Liver (tissue), 9 donors: ENCODE measurements around the gene PPP2R2C. TPM values are rescaled to one million over a fixed set of nuclear protein-coding genes. Genes with fewer than 3 reads are reported as not detected.

ENCODE experiments used
- DNase-seq: peaks from one replicate; pipeline ENCODE4 v3.0.0-alpha.2; 2017; ENCODE audit warnings: low spot score
- H3K27ac ChIP-seq, 2 donors: one replicate each; pipeline ENCODE4 v1.7.0; 2013; ENCODE audit warnings: inconsistent platforms in 2 of 2, low read length in 2 of 2, control low read depth in 1 of 2, low read depth in 1 of 2, mild to moderate bottlenecking in 1 of 2
- H3K27me3 ChIP-seq, 4 donors: one replicate each; pipeline versions ENCODE4 v1.6.1 to v1.7.0; 2013; ENCODE audit warnings: low read length in 3 of 4, inconsistent platforms in 1 of 4, mild to moderate bottlenecking in 1 of 4, moderate library complexity in 1 of 4; ENCODE audit not compliant: control insufficient read depth in 4 of 4, insufficient read depth in 4 of 4
- H3K36me3 ChIP-seq, 4 donors: one replicate each; pipeline versions ENCODE4 v1.6.1 to v1.7.0; 2013; ENCODE audit warnings: low read length in 3 of 4, mild to moderate bottlenecking in 3 of 4, low read depth in 1 of 4, moderate library complexity in 1 of 4; ENCODE audit not compliant: control insufficient read depth in 4 of 4, insufficient read depth in 3 of 4
- H3K4me1 ChIP-seq, 4 donors: one replicate each; pipeline versions ENCODE4 v1.6.1 to v1.7.0; 2013; ENCODE audit warnings: low read length in 3 of 4, mild to moderate bottlenecking in 3 of 4, moderate library complexity in 1 of 4; ENCODE audit not compliant: control insufficient read depth in 4 of 4, insufficient read depth in 4 of 4
- H3K4me3 ChIP-seq, 3 donors: one replicate each; pipeline versions ENCODE4 v1.6.1 to v1.7.0; 2013; ENCODE audit warnings: low read length in 3 of 3, control low read depth in 1 of 3, low read depth in 1 of 3, mild to moderate bottlenecking in 1 of 3
- H3K9ac ChIP-seq, 2 donors: one replicate each; pipeline ENCODE4 v1.7.0; 2013; ENCODE audit warnings: low read length in 2 of 2, mild to moderate bottlenecking in 2 of 2, moderate library complexity in 2 of 2, control low read depth in 1 of 2, low read depth in 1 of 2
- H3K9me3 ChIP-seq, 4 donors: one replicate each; pipeline versions ENCODE4 v1.6.1 to v1.7.0; 2013; ENCODE audit warnings: low read length in 3 of 4; ENCODE audit not compliant: control insufficient read depth in 4 of 4
- ATF3 ChIP-seq: IDR thresholded peaks from 2 replicates; pipeline ENCODE4 v1.6.1; 2016; ENCODE audit warnings: antibody characterized with exemption
- CTCF ChIP-seq: fragments of 150-350 bp; IDR thresholded peaks from 2 replicates; pipeline ENCODE4 v1.5.1; 2017; ENCODE audit warnings: improper control_type of control experiment, low read depth, low read length; ENCODE audit not compliant: missing input control
- FOXA1 ChIP-seq: IDR thresholded peaks from 2 replicates; pipeline ENCODE4 v1.6.1; 2016; ENCODE audit warnings: antibody characterized with exemption
- FOXA2 ChIP-seq: IDR thresholded peaks from 2 replicates; pipeline ENCODE4 v1.6.1; 2016; ENCODE audit warnings: antibody characterized with exemption
- GABPA ChIP-seq, 2 donors: IDR thresholded peaks in 1 of 2; conservative IDR thresholded peaks in 1 of 2; 2 replicates each; pipeline ENCODE4 v1.6.1; 2016; ENCODE audit warnings: antibody characterized with exemption in 2 of 2, mild to moderate bottlenecking in 1 of 2, moderate library complexity in 1 of 2
- HNF4A ChIP-seq, 2 donors: conservative IDR thresholded peaks; 2 replicates each; pipeline ENCODE4 v1.6.1; 2016; ENCODE audit warnings: antibody characterized with exemption in 2 of 2, mild to moderate bottlenecking in 2 of 2
- HNF4G ChIP-seq: IDR thresholded peaks from 2 replicates; pipeline ENCODE4 v1.6.1; 2016; ENCODE audit warnings: antibody characterized with exemption
- JUND ChIP-seq, 2 donors: IDR thresholded peaks; 2 replicates each; pipeline ENCODE4 v1.6.1; 2016; ENCODE audit warnings: antibody characterized with exemption in 2 of 2
- MAX ChIP-seq: IDR thresholded peaks from 2 replicates; pipeline ENCODE4 v1.6.1; 2016; ENCODE audit warnings: antibody characterized with exemption
- NR2F2 ChIP-seq: IDR thresholded peaks from 2 replicates; pipeline ENCODE4 v1.6.1; 2016; ENCODE audit warnings: antibody characterized with exemption
- RAD21 ChIP-seq, 2 donors: IDR thresholded peaks; 2 replicates each; pipeline ENCODE4 v1.6.1; 2016; ENCODE audit warnings: antibody characterized with exemption in 2 of 2, mild to moderate bottlenecking in 2 of 2
- REST ChIP-seq: IDR thresholded peaks from 2 replicates; pipeline ENCODE4 v1.6.1; 2016; ENCODE audit warnings: antibody characterized with exemption, mild to moderate bottlenecking
- RXRA ChIP-seq, 2 donors: IDR thresholded peaks; 2 replicates each; pipeline ENCODE4 v1.6.1; 2017 to 2018; ENCODE audit warnings: antibody characterized with exemption in 2 of 2, mild to moderate bottlenecking in 1 of 2
- SP1 ChIP-seq: IDR thresholded peaks from 2 replicates; pipeline ENCODE4 v1.6.1; 2018; ENCODE audit warnings: antibody characterized with exemption, mild to moderate bottlenecking
- TAF1 ChIP-seq: conservative IDR thresholded peaks from 2 replicates; pipeline ENCODE4 v1.6.1; 2016; ENCODE audit warnings: antibody characterized with exemption, mild to moderate bottlenecking
- YY1 ChIP-seq: IDR thresholded peaks from 2 replicates; pipeline ENCODE4 v1.6.1; 2016; ENCODE audit warnings: antibody characterized with exemption, mild to moderate bottlenecking
- ZBTB33 ChIP-seq: IDR thresholded peaks from 2 replicates; pipeline ENCODE4 v1.6.1; 2016; ENCODE audit warnings: antibody characterized with exemption
- WGBS: extraction: QIAGEN DNeasy Blood & Tissue Kit; methylation state at CpG from one replicate; pipeline ENCODE4 v1.1.7; 2013; 5-methylcytosine and 5-hydroxymethylcytosine counted together
- polyA plus RNA-seq, 2 donors: library from polyadenylated mRNA; stranded (reverse) in 1 of 2; unstranded in 1 of 2; fragments of 200-250 nt in 1 of 2; fragments of >200 nt in 1 of 2; fragmentation: Nextera tagmentation in 1 of 2; extraction: Ambion mirVana in 1 of 2; gene quantifications; one replicate each; pipeline versions ENCODE4 v1.2.1 to v1.2.3, GENCODE V29; 2013 to 2015
- total RNA-seq, 2 donors: library from RNA; depleted of rRNA; stranded (reverse); fragments of >200 nt; gene quantifications; one replicate each; pipeline ENCODE4 v1.2.3, GENCODE V29; 2014
- donor health status: healthy.
- donor health status: healthy.
- donor health status: healthy.
- donor health status: healthy.
- donor health status: healthy.

The PPP2R2C gene
- total and polyA plus RNA-seq, 4 donors: under 0.01 to 0.01 TPM; not detected in 2

GRCh38 chr4:6487466-6487865 is 15.1 kb upstream of the PPP2R2C start (continued):
- no peak for TF ChIP-seq CTCF
- no peak for TF ChIP-seq YY1
- no peak for TF ChIP-seq RXRA (IDR thresholded peaks at IDR 0.05)
- TF ChIP-seq FOXA1: no peak
- no peak for TF ChIP-seq JUND (IDR thresholded peaks at IDR 0.05)
- no peak for TF ChIP-seq HNF4A (conservative IDR thresholded peaks at IDR 0.05)

GRCh38 chr4:6480534-6481088 is 8.2 kb upstream of the PPP2R2C start:
- Histone ChIP-seq H3K36me3 (no peaks in the 10 kb centered on the region), H3K27ac (no peak overlapping the region), H3K9me3 (no peaks in the 10 kb centered on the region), H3K27me3 (peaks cover 0 to 3% (median 0%) of the 10 kb centered on the region in 4 donors), H3K4me3 (no peak overlapping the region), H3K4me1 (no peaks in the 10 kb centered on the region), H3K9ac (no peak overlapping the region)
- no peak for DNase-seq
- WGBS: 59% methylated on average over 4 of the region's 4 CpGs
- TF ChIP-seq RXRA (IDR thresholded peaks at IDR 0.05) (no peak), MAX (no peak), RAD21 (IDR thresholded peaks at IDR 0.05) (no peak), SP1 (no peak), GABPA (IDR thresholded peaks at IDR 0.05 in 1 of 2, conservative IDR thresholded peaks at IDR 0.05 in 1 of 2) (no peak), TAF1 (no peak), FOXA2 (no peak)

- peak; percentile 28 for DNase-seq
- H3K9me3 ChIP-seq: no peaks in the 10 kb centered on the region
- H3K36me3 ChIP-seq: no peaks in the 10 kb centered on the region
- peaks cover 0 to 3% (median 0%) of the 10 kb centered on the region in 4 donors for H3K27me3 ChIP-seq
- H3K27ac ChIP-seq: no peak overlapping the region
- no peak overlapping the region for H3K4me3 ChIP-seq
- no peak for TF ChIP-seq FOXA1
- TF ChIP-seq HNF4A (conservative IDR thresholded peaks at IDR 0.05): no peak
- no peak for TF ChIP-seq FOXA2
- TF ChIP-seq CTCF: no peak
- no peak for TF ChIP-seq SP1
- TF ChIP-seq NR2F2: no peak
- TF ChIP-seq RXRA (IDR thresholded peaks at IDR 0.05): no peak
- no peak for TF ChIP-seq REST
- TF ChIP-seq ZBTB33: no peak
- TF ChIP-seq RAD21 (IDR thresholded peaks at IDR 0.05): no peak
- no peak for TF ChIP-seq ATF3
- no peak for TF ChIP-seq YY1
- no peak for TF ChIP-seq MAX
- no peak for TF ChIP-seq GABPA (IDR thresholded peaks at IDR 0.05 in 1 of 2, conservative IDR thresholded peaks at IDR 0.05 in 1 of 2)
- no peak for TF ChIP-seq HNF4G
- no peak for TF ChIP-seq TAF1
- no peak overlapping the region for H3K9ac ChIP-seq
- no peaks in the 10 kb centered on the region for H3K4me1 ChIP-seq
- WGBS: 61% methylated on average over 17 of the region's 17 CpGs
Observed at GRCh38 chr4:6478546-6479220, 6.3 kb upstream of the PPP2R2C start.
